OCI-LY3 (cell line): ENCODE data around the gene PHF3.

Experiments used
- H2AFZ ChIP-seq: fragments of 200-600, 300-600 bp; shearing (Covaris generic); 2 replicates; pipeline ENCODE4 v1.6.0; 2014; ENCODE audit warnings: antibody characterized with exemption, low read depth, low read length
- H3K27ac ChIP-seq: fragments of 200-600, 300-600 bp; sonication (generic); 2 replicates; pipeline ENCODE4 v1.5.1; 2014; ENCODE audit warnings: mild to moderate bottlenecking, low read length, moderate library complexity, mixed read lengths
- H3K27me3 ChIP-seq: fragments of 200-600, 300-600 bp; sonication (generic); 2 replicates; pipeline ENCODE4 v1.6.1; 2014; ENCODE audit warnings: low read depth, low read length, mixed read lengths
- H3K36me3 ChIP-seq: fragments of 200-600, 300-600 bp; sonication (generic); replicated peaks from 2 replicates; pipeline ENCODE3; 2014; ENCODE audit warnings: low read depth, low read length, mixed read lengths
- H3K4me1 ChIP-seq: fragments of 300-600, 200-600 bp; sonication (generic); 2 replicates; pipeline ENCODE4 v1.6.1; 2014; ENCODE audit warnings: low read length, mixed read lengths
- H3K4me2 ChIP-seq: fragments of 200-600, 300-600 bp; sonication (generic); 2 replicates; pipeline ENCODE4 v1.6.1; 2014; ENCODE audit warnings: low read length, mixed read lengths
- H3K4me3 ChIP-seq: fragments of 300-600, 200-600 bp; sonication (generic); 2 replicates; pipeline ENCODE4 v1.5.1; 2014; ENCODE audit warnings: antibody characterized with exemption, mild to moderate bottlenecking, low read length, moderate library complexity
- H3K79me2 ChIP-seq: fragments of 300-600, 200-600 bp; shearing (Covaris generic); 2 replicates; pipeline ENCODE4 v1.6.1; 2014; ENCODE audit warnings: mild to moderate bottlenecking, low read length, mixed read lengths
- H3K9ac ChIP-seq: fragments of 300-600, 200-600 bp; shearing (Covaris generic); 2 replicates; pipeline ENCODE4 v1.6.0; 2014; ENCODE audit warnings: mild to moderate bottlenecking, low read length, moderate library complexity
- H3K9me3 ChIP-seq: fragments of 200-600, 300-600 bp; shearing (Covaris generic); 2 replicates; pipeline ENCODE4 v1.6.1; 2014; ENCODE audit warnings: low read length, mixed read lengths; ENCODE audit not compliant: insufficient read depth
- H4K20me1 ChIP-seq: fragments of 200-600, 300-600 bp; sonication (generic); 2 replicates; pipeline ENCODE4 v1.6.1; 2016; ENCODE audit warnings: low read length, mixed read lengths; ENCODE audit not compliant: insufficient read depth
- CTCF ChIP-seq: fragments of 200-600, 300-600 bp; sonication (generic); IDR thresholded peaks from 2 replicates; pipeline ENCODE4 v1.5.1; 2014; ENCODE audit warnings: antibody characterized with exemption, low read length, low read depth
- EZH2phosphoT487 ChIP-seq: fragments of 200-600 bp; shearing (Covaris generic); IDR thresholded peaks from 2 replicates; pipeline ENCODE4 v1.6.1; 2018; ENCODE audit warnings: antibody characterized with exemption, mixed run types, low read depth

The PHF3 gene

DNA sequence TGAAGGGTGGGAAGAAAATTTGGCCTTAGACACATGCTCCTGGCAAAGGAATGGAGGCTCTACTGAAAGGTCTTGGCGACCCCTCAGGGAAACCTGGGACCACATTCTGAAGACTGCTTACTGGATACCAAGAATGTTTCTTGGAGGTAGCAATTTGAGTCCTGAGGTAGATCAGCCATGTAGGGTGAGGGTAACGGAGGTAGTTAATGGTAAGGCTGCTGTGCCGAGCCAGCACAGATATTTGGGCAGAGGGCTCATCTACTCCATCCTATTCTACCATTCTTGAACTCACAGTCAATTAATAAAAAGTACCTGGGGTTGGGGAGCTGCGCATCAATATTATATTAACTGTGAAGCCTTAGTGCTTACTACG is 401 bp upstream of the PHF3 start:
- peak overlapping the region; percentile 90 for H3K4me3 ChIP-seq
- peaks cover 43% of the 10 kb centered on the region for H3K79me2 ChIP-seq
- H3K4me2 ChIP-seq = peak overlapping the region; percentile 92
- H3K9me3 ChIP-seq = no peaks in the 10 kb centered on the region
- peak overlapping the region; percentile 99 for H2AFZ ChIP-seq
- peaks cover 23% of the 10 kb centered on the region for H3K4me1 ChIP-seq
- H3K9ac ChIP-seq = peak overlapping the region; percentile 70
- peaks cover 35% of the 10 kb centered on the region for H4K20me1 ChIP-seq
- 0 out of 2 replicates have a peak overlapping the region, but pooled peaks have one; percentile 4 for H3K27ac ChIP-seq
- no peaks in the 10 kb centered on the region for H3K36me3 ChIP-seq
- no peaks in the 10 kb centered on the region for H3K27me3 ChIP-seq
- TF ChIP-seq EZH2phosphoT487 (no peak), CTCF (no peak)

DNA sequence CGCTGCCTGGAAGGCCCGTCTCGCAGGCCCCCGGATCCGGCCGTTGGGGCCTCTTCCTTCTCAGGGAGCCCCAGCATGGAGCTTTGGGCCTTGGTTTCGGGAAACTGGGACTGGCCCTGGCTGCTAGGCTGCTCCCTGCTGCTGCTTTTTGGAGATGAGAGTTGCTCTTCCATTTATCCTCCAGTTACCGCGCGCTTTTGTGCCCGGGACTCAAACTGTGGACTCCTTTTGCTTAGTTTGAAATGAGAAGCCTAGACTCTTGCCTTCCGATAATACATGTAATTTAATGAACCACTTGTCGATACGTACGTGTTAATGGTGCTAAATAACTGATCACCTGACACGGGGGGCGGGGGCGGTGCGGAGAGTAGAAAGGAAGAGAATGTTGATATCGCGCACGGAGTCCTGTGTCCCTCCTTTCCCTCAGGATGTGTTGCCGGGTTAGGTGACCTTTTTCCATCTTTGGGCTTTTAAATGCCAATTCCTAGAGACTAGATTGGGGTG is 968 bp downstream of the PHF3 start:
- peak overlapping the region; percentile 90 for H3K4me3 ChIP-seq
- H3K4me2 ChIP-seq = peak overlapping the region; percentile 79
- H3K9ac ChIP-seq = peak overlapping the region; percentile 89
- H2AFZ ChIP-seq = peak overlapping the region; percentile 11; the same call in 1 of the 2 replicates
- no peak for TF ChIP-seq CTCF
- H3K36me3 ChIP-seq = no peaks in the 10 kb centered on the region
- peaks cover 23% of the 10 kb centered on the region for H3K4me1 ChIP-seq
- peaks cover 57% of the 10 kb centered on the region for H3K79me2 ChIP-seq
- no peaks in the 10 kb centered on the region for H3K27me3 ChIP-seq
- H4K20me1 ChIP-seq = peaks cover 49% of the 10 kb centered on the region
- no peaks in the 10 kb centered on the region for H3K9me3 ChIP-seq
- H3K27ac ChIP-seq = peak overlapping the region; percentile 75

- Histone ChIP-seq H2AFZ (no peak overlapping the region), H3K4me2 (peak overlapping the region; percentile 79), H4K20me1 (peaks cover 61% of the 10 kb centered on the region), H3K9me3 (no peaks in the 10 kb centered on the region), H3K4me3 (peak overlapping the region; percentile 90; the same call in 1 of the 2 replicates), H3K27me3 (no peaks in the 10 kb centered on the region), H3K36me3 (peaks cover 7% of the 10 kb centered on the region), H3K27ac (no peak overlapping the region), H3K4me1 (peaks cover 23% of the 10 kb centered on the region), H3K9ac (no peak overlapping the region; the same call in 1 of the 2 replicates), H3K79me2 (peaks cover 71% of the 10 kb centered on the region)
- TF ChIP-seq EZH2phosphoT487 (no peak), CTCF (no peak)
Observed at GRCh38 chr6:63637865-63638445, 2.4 kb downstream of the PHF3 start.

GRCh38 chr6:63640062-63640461 is 4.5 kb downstream of the PHF3 start:
- peaks cover 91% of the 10 kb centered on the region for H3K79me2 ChIP-seq
- H3K4me3 ChIP-seq = no peak overlapping the region
- H3K36me3 ChIP-seq = peaks cover 7% of the 10 kb centered on the region
- peaks cover 81% of the 10 kb centered on the region for H4K20me1 ChIP-seq
- no peak overlapping the region for H3K4me2 ChIP-seq
- H3K27me3 ChIP-seq = no peaks in the 10 kb centered on the region
- H3K9me3 ChIP-seq = no peaks in the 10 kb centered on the region
- TF ChIP-seq CTCF (no peak), EZH2phosphoT487 (no peak)
- no peak overlapping the region for H2AFZ ChIP-seq
- H3K4me1 ChIP-seq = peaks cover 18% of the 10 kb centered on the region
- H3K9ac ChIP-seq = no peak overlapping the region
- no peak overlapping the region for H3K27ac ChIP-seq
